ENCODE measurements around the gene MARK3.

Gene MARK3

DNA sequence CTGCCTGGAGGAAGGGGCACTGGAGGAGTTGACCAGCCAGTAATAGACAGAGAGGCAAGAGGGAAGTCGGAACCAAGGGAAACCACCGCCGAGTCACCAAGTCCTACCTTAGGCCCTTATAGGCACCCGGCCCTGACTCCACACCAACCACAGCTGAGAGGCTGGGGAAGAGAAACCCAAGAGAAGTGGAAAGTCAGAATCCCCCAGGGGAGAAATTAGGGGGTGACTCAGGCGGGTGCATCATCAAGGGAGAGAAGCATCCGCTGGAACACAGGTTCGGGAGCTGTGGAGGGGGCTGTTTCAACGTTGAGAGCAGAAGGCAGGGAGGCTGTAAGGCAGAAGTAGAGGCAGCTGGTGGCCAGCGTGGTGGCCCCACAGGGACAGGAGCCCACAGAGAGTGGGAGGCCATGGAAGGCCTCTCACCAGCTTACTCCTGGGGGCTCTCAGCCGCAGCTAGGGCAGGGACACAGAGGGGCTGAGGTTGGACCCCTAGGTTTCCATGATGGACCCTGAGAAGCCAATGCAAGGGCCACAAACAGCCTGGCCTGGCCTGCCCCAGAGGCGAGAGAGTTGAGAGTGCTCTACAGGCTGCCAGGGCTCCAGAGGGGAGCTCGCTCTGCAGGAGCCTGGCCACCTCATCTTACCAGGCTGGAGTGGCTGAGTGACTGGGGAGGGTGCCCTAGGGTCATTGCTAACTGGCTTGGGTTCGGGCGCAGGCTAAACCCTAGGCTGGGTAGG is 142.4 kb downstream of the MARK3 start:
- DNase-seq (ENCODE audit: low spot score): no peak

DNA sequence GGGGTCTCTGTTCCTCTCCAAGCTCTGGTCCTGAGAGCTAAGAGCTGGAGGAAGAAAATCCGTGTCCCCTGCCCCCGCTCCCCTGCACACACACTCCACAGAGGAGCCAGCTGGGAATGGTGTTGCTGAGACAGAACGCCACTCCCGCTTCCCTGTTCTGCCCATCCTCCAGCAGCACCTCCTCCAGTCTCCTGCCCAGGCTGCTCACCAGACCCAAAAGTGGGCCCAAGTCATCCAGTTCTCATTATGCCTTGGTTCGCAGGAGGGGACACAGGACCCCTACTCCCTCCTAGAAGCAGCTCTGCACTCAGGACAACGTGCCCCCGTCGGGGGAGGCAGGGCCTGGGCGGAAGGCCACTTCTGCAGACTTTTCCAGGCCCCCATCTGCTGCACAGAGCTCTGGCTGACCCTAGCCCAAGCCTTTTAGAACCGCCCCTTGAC is 143.0 kb downstream of the MARK3 start:
- no peak for DNase-seq (ENCODE audit: low spot score)

DNA sequence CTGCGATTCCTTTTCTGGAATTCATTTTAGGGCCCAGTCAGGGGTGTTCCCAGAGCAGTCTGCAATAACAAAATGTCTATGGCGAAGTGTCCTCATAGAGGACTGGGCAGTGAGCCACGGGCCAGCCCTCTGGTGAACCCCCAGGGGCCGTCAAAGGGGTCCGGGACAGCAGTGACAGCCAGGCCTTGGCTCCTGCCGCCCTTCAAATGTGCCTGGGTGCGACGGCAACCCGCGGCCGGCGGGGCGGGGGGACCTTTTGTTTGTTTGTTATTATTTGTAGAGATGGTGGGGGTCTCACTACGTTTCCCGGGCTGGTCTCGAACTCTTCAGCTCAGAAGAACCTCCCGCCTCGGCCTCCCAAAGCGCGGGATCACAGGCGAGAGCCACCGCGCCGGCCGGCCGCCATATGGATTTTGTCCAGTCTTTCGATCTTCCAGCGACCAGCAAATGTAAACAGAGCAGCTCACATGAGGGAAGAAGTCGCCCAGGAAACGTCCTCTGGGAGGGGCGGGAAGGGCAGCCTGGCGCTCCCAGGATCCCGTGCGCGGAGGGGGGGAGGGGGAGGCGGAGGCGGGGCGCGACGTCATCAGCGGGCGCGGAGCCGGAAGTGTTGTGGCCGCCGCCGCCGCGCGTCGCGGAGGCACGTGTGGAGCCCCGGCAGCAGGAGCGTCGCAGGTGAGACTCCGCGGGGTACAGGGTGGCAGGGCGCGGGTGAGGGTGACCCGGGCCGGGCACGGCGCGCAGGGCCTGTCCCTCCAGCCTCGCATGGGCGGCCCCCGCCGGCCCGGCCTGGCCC is 143.6 kb downstream of the MARK3 start, which contains the start of gene TRMT61A:
TRMT61A (plus strand) TSS at position 610 of the 796 bp plus-strand sequence. CDS start 783 bp downstream, outside the sequence.
- peak; percentile 99 for DNase-seq (ENCODE audit: low spot score)

DNA sequence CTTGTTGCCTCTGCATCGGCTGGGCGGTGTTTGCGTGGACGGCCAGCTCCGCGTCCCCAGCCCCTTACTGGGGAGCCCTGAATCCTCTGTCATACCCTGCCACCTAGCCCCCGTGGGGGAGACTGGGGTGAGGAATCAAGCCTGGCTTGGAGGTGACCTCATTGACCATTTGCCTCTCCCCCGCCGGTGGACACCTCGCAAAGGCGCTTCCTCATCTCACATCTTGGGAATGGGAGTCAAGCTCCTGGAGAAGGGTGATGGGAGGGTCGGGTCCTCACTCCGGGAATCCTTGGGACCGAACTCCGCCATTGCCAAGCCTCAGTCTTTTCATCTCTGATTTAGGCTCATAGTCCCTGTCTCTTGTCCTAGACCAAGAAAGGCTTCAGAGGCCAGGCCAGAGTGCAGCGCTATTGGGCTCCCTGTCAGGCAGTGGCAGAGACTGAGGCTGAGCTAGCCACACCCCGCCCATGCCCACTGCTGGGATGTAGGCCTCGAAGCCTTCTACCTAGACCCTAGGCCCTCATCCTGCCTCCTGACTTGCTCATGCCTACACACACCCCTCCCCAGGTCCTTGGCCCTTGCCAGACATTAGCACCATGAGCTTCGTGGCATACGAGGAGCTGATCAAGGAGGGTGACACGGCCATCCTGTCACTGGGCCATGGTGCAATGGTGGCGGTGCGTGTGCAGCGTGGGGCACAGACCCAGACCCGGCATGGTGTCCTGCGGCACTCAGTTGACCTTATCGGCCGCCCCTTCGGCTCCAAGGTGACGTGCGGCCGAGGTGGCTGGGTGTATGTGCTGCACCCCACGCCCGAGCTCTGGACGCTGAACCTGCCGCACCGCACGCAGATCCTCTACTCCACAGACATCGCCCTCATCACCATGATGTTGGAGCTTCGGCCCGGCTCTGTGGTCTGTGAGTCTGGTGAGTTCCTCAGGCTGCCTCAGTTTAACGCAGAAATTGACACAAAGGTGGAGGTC is 144.5 kb downstream of the MARK3 start:
- DNase-seq (ENCODE audit: low spot score): no peak

DNA sequence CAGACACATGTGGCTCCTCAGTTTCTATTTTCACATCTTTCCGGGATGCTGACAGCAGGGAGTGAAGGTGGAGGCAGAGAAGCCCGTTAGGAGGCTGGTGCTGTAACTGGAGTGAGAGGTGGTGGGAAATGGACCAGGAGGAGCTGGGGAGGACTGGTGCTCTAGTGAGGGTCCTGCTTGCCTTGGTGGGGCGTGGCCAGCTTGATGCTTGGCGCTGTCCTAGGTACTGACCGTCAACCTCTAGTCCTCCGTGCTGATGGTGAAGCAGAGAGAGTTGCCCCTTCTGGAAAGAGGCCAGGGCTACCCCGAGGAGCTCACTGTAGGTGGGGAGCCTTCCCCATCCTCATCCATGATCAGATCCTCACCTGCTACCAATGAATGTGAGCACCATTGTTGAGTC is 145.2 kb downstream of the MARK3 start:
- no peak for DNase-seq (ENCODE audit: low spot score)

DNA sequence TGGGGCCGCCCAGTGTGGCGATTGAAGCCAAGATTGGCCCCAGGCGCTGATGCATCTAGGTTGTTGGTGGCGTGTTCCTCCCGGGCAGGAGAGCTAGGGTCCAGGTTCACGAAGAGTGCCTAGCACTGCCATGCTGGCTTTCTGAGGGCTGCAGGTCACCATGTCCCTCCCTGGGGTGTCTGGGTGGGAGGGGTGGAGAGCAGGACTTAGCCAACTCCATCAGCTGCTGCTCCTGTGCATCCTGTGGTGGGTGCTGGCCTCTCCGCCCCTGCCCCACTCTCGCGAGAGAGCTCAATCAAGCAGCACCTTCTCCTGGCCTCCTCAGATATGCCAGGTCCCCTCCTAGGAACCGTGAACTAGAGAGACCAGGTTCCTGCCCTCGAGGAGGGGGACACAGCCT is 145.6 kb downstream of the MARK3 start:
- DNase-seq (ENCODE audit: low spot score): no peak

DNA sequence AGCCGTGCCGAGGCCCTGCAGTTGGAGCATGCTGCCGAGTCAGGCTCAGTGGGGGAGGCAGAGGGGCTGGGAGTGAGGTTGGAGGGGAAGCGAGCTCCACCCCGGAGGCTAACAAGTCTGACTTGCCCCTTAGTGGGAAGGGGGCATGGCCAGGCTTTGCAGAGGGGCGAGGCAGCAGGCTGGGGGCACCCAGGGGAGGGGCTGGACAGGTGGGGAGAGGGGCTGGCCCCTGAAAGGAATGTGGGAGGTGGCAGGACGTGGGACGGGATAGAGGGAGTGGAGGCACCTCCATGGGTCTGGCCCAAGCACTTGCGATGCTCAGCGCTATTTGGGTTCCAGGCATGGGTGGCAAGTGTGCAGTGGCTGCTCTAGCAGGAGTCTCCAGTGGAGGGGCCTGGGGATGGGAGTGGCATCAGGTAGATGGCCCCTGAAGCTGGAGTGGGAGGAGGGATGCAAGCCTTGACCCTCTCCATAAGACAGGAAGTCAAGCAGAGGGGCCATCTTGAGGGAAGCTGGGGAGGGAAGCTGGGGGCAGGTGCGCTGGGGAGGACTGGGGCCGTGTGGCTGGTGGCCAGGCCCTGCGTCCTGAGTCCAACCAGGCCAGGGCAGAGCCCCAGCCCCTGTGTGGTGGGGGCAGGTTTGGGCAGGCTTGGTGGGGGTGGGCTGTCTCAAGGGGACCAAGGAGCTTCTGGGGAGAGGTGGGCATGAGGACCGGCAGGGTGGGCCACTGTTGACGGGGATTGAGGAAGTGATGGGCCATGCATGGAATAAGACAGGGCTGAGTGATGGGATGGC is 146.4 kb downstream of the MARK3 start:
- no peak for DNase-seq (ENCODE audit: low spot score)

DNA sequence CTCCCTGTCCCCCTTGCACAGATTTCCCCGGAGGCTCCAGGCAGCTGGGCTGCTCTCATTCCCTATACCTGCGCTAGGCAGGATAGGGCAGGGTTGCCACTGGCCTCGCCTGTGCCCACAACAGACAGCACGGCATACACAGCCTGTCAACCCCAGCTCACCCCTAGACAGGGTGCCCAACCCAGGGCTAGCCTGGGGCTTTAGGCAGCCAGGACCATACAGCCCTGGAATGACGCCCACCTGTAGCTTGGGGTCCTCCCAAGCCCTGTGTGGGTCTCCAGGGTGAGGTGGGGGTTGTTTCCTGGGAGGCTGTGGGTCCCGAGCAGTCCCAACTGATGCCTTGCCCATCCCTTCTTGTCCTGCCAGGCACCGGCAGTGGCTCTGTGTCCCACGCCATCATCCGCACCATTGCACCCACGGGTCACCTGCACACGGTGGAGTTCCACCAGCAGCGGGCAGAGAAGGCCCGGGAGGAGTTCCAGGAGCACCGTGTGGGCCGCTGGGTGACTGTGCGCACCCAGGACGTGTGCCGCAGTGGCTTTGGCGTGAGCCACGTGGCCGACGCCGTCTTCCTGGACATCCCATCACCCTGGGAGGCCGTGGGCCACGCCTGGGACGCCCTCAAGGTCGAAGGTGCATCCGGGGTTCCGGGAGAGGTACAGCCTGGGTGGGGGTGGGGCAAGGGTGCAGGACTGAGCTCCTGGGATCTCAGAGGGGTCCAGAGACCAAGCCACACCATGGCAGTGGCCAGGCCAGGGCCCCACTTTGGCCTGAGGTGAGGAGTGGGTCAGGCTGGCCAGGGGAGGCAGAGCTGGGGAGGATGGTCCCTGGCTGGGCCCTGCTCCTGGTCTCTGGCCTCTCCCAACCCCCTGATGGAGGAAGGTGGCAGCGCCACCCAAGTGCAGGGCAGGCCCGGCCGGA is 147.3 kb downstream of the MARK3 start:
- no peak for DNase-seq (ENCODE audit: low spot score)

DNA sequence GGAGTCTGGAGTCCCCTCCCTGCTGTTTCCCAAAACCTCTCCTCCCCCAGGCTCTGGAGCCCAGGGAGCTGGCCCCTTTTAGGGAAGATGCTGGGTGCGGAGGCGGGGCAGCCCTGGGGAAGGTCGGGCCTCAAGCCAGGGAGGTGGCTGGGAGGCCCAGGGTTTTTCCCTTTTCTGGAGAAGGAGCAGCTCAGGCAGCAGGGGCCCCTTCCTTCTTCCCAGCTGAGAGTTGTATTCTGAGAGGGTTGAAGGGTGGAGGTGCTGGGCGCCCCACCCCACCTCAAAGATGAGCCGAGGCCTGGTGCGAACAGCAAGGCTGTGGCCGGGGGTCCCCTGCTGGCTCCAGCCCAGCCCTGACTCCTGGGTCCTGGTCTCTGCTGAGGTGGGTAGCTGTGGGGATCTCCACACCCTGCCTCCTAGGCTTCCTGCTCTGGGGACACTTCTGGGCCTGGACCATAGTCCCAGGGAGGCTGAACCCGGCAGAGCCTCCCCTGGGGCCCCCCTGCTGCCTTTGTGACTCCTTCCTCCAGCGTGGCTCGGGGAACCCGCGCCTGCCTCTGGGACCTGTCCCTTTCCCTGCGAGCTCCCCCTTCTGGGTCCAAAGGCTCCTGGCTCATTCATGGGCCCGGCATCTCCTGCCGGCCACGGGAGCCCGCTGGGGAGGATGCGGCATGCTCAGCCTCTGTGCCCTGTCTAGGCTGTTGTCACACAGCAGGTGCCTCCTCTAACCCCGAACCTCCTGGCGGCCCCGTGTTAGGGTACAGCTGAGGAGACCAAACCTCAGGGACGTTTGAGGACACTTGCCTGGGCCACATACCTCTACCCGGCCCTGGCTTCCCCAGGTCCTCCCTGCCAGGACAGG is 148.2 kb downstream of the MARK3 start:
- no peak for DNase-seq (ENCODE audit: low spot score)

DNA sequence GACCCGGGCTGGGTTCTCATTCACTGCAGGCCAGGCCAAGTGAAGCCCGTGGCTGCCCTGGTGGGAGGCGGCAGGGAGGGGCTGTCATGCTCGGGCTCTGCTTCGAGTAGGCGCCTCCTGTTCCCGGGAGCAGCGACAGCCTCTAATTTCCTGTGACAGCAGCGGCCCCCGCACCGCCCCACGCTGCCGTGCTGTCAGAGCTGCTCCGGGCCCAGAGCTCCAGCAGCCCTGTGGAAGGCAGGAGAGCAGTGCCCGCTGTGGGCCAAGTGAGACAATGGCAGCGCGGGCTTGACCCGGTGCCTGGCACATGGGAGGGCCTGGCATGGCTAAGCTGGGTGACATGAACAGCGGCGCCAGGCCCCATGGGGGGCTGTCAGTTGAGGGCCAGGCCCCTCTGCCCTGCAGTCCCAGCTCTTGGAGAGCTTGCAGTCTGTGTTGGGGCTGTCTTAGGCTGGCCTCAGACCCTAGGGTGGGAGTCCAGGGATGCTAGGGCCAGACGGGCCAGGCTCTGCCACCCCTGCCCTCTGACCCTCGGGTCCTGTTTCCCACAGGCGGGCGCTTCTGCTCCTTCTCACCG is 148.9 kb downstream of the MARK3 start:
- DNase-seq (ENCODE audit: low spot score): no peak

DNA sequence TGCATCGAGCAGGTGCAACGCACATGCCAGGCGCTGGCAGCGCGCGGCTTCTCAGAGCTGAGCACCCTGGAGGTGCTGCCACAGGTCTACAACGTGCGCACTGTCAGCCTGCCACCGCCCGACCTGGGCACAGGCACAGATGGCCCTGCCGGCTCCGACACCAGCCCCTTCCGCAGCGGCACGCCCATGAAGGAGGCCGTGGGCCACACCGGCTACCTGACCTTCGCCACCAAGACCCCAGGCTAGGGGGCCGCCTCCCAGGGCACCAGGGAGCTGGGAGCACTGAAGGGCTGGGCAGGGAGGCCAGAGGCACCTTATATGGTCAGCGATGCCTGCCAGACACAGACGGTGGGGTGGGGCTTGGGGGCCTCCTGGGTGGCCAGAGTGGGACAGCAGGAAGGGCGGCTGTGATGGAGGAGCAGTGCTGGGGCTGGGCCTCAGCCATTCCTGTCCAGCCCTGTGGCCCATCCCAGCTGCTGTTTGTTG is 149.4 kb downstream of the MARK3 start:
- no peak for DNase-seq (ENCODE audit: low spot score)

DNA sequence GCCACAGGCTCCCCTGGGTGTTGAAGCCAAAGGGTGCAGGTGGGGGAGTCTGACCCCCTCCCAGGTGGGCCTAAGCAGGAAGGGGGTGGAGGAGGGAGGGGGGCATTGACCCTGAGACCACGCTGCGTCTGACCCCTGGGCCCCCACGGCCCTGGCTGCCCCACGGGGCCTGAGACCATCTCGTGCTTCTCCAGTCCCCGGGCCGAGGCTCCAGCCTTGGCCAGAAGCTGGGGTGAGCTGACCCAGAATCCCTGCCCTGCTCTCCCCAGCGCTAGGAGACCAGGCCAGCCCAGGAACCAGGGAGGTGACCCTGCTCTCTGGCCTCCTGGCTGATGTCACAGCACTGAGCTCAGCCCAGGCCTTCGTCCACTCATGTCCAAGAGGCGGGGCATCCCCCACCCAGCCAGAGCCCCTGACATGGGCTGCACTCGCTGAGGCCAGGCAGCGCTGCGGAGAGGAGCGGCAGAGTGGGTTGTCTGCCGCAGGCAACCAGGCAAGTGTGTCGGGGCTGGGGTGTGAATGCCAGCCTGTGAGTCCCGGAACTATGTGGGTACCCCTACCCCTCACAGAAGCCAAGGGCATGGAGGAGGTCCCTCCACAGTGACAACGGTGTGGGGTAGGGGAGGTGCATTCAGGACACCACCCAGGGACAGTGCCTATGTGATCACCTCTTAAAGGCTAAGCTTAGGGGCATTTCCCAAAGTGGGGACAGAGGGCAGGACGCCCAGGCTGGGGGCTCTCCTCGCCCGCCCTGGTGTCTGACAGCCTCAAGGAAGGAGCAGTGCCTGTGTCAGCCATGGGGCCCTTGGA is 150.1 kb downstream of the MARK3 start:
- DNase-seq (ENCODE audit: low spot score): no peak

DNA sequence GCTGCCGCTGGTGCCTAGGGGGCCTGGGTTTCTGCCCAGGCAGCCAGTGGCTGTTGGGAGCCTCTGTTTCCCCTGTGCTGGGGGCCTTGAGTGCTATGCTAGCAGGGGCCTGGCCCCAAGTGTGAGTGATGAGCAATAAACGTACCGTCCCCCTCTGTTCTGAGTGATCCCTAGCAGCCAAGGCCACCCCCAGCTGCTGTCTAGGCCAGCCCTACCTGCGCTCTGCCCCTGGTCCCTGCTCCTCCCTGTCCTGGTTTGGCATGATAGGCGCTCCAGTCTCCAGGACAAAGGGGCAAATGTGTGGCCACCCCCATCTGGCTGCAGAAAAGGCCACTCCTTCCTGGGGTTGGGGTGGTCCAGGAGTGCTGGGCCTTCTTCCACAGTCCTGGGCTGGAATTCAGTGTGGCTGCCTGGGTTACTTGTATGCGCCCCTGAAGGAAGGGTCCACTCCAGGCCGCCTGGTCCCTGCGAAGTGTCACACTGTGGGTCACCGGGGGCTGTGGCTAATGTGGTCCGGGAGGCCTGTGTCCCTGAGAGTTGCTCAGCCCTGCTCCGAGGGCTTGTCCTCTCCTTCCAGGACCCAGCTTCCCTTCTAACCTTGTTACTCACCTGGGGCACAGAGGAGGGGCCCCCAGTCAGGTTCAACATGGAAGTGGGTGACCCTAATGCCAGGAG is 150.8 kb downstream of the MARK3 start:
- no peak for DNase-seq (ENCODE audit: low spot score)

DNA sequence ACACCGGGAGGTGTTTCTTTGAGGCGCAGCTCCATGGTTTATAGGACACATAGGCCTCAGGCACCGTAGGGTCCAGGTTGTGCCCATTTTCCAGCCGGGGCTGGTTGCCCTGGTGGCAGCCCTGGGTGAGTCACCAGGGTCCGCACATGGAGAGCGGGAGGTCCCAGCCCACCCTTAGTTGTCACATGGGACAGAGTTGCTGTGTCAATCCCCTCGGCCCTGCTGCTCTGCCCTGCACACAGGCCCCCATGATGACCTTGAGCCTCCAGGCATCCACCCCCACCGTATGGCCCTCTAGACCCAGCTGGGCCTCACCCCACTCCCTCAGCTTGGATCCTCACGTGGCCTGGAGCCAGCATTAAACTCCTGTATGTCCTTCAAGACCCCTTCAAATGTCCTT is 151.5 kb downstream of the MARK3 start:
- no peak for DNase-seq (ENCODE audit: low spot score)

DNA sequence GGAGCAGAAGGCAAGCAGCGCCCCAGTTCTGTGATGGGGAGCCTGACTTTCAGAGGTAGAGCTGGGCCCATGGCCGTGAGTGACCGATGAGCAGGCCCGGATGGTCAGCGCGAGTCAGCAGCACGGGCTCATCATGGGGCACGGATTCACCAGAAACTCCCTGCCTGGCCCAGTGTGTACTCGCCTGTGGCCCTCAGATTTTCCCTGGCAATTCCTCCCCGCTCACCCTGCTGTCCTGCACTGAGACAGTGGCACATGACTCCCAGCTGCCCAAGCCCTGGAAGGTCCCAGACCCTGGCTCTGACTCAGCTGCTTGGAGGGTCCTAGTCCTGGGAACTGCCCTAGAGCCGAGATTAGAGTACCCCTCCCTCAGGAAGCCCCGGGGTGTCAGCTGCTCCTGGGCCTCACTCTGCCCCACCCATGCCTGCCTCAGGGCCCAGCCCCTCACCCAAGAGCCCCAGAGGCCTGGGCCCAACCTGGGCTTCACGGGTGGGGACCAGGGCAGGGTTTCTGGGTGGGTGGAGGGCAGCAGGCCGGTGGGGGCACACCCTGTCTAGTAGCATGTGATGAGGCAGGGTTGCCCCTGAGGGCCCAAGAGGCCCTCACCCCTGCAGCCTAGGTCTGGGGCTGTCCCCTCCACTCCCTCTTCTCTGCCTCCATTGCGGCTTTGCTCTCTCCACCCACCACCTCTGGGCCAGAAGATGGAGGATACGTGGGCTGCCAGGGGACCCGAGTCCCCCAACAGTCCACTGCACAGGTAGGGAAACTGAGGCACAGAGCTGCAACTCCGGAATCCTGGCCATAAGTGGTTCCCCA is 152.2 kb downstream of the MARK3 start:
- no peak for DNase-seq (ENCODE audit: low spot score)

DNA sequence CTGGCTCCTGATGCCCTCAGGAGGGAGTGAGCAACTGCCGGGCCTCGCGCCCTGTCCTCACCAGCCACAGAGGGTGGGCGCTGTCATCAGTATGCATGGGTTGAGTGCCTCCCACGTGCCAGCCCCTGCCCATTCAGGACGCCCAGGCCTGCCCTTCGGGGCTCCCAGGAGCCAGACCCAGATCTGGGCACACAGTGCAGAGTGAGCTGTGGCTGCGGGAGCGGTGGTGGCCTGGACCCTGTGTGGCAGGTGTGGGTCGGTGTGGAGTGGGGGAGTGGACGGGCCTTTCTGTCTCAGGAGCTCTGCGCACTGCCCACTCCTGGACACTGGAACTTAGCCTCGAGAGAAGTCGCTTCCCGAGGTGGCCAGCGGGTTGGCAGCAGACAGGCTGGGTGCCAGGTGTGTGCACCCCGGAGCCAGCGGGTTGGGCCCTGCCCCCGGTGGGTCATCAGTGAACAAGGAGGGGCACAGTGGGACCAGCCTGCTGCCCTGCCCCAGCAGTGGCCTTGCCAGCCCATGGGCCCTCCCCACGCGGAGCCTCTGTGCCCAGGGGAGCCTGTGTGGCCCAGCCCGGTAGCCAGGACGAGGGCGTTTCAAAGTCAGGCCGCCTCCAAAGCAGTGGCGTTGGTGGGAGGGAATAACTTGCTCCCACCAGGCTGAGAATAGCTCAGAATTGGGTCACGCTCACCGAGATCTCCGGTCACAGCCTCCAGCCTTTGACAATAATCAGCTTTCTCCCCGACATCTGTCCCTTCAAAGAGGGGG is 153.3 kb downstream of the MARK3 start:
- no peak for DNase-seq (ENCODE audit: low spot score)
